GM12801 (cell line): ENCODE data around the gene CPZ.

Experiments
- TF ChIP-seq, protein P1 (sequence below): IDR thresholded peaks from one replicate; pipeline ENCODE4 v1.5.1; 2011; ENCODE audit warnings: control low read depth; ENCODE audit not compliant: insufficient read length; ENCODE audit errors: extremely low read depth

CPZ gene

DNA sequence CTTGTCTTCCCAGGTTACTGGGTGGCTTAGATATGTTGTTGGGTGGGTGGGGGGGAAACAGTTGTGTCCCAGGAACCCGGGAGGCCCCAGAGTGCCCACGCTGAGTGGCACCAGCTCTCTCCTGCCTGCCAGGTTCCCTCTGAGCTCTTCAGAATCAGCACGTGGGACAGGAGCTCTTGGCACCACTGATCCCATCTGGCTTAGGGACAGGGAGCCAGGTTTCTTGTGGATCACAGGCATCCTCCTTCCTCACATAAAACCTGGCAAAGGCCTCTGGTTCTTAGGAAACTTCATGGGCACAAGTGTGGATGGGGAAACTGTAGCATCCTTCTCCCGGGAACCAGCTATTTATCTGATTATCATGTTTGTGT is 8.9 kb upstream of the CPZ start:
- TF ChIP-seq, protein P1, sequence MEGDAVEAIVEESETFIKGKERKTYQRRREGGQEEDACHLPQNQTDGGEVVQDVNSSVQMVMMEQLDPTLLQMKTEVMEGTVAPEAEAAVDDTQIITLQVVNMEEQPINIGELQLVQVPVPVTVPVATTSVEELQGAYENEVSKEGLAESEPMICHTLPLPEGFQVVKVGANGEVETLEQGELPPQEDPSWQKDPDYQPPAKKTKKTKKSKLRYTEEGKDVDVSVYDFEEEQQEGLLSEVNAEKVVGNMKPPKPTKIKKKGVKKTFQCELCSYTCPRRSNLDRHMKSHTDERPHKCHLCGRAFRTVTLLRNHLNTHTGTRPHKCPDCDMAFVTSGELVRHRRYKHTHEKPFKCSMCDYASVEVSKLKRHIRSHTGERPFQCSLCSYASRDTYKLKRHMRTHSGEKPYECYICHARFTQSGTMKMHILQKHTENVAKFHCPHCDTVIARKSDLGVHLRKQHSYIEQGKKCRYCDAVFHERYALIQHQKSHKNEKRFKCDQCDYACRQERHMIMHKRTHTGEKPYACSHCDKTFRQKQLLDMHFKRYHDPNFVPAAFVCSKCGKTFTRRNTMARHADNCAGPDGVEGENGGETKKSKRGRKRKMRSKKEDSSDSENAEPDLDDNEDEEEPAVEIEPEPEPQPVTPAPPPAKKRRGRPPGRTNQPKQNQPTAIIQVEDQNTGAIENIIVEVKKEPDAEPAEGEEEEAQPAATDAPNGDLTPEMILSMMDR = no peak

DNA sequence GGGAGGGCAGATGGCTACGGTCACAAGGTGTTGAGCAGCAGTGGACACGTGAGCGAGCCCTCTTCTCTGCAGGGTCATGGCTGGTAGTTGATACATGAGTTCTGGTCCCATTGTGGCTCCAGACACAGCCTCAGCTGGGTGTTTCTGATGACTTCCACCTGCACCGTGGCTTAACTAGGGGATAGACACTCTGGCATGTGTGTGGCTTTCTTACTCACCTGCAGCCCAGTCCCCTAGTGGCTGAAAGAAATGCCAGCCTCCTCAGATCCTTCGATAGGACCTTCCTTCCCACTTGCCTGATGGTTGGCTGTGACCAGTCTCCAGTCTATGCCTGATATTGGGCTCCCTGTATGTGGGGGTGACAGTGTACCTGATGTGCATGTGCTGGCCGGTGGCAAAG is 7.4 kb upstream of the CPZ start:
- TF ChIP-seq, protein P1 = no peak

GRCh38 chr4:8585721-8586212 is 6.8 kb upstream of the CPZ start:
- TF ChIP-seq, protein P1 = no peak

GRCh38 chr4:8586246-8586645 is 6.3 kb upstream of the CPZ start:
- TF ChIP-seq, protein P1 = no peak

DNA sequence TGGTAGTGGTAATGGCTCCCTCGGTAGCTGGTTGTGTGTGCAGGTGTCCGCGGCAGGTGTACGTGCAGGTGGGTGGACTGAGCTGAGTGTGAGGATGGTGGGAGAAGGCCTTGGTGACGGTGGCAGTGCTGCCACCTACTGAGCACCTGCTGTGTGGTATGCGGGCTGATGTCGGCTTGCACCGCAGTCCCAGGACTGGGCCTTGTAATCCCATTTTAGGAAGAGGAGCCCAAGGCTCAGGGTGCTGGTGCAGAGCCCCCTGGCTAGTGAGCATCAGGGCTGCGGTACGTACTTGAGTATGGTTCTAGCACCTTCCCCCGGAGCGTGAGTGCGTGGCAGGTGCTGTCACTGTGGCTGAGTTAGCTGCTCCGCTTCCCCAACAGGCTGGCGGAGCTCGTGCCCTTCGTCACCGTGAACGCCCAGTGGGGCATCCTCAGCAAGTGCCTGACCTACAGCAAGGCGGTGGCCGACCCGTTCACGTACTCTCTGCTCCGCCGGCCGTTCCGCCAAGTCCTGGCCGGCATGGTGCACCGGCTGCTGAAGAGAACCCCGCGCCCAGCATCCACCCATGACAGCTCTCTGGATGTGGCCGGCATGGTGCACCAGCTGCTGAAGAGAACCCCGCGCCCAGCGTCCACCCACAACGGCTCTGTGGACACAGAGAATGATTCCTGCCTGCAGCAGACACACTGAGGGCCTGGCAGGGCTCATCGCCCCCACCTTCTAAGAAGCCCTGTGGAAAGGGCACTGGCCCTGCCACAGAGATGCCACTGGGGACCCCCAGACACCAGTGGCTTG is 5.7 kb upstream of the CPZ start:
- TF ChIP-seq, protein P1 = no peak

GRCh38 chr4:8587469-8588195 is 4.9 kb upstream of the CPZ start:
- TF ChIP-seq, protein P1 = no peak

GRCh38 chr4:8588196-8588470 is 4.4 kb upstream of the CPZ start:
- TF ChIP-seq, protein P1 = no peak
